ENCODE measurements around the gene XKR8. TPM values are rescaled to one million over a fixed set of nuclear protein-coding genes. Genes with fewer than 3 reads are reported as not detected.

Gene XKR8
- total and polyA plus RNA-seq, 8 donors: 7.9 to 10.3 (median 8.5) TPM

DNA sequence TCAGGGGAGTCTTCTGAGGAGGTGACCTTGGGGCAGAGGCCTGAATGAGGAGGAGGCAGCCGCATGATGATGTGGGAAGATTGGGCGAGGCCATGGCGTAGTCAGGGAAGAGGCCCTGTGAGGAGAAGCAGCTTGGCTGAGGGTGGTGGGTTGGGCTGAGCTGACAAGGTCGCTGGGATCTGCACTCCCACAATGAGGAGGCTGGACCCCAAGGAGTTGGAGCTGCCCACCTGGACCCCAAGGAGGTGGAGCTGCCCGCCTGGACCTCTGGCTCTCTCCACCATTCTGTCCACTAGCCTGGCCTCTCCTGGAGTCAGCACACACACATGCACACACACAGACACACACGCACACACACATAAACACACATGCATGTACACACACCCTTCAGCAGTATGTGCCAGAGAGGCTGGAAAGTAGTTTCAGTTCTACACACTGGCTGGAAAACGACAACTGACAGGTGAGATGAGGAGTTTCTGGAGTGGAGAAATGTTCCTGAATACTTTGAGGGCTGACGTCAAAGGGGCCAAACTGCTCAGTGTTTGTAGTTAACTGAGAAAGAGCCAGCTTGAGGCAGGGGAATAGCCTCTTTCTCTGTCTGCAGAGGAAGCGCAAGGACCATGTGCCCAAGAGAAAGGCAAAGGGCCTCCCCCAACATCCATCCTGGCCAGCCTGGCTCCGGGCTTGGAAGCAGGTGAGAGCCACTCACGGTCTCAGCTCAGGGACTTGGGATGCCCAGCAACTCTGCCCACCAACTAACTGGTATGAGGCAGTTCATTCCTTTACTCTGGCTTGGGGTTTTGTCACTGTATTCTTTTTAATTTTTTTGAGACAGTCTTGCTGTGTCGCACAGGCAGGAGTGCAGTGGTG is 17.9 kb upstream of the XKR8 start:
- Histone ChIP-seq H3K4me1 (peaks cover 0 to 45% of the 10 kb centered on the region in 2 donors), H3K9me3 (no peaks in the 10 kb centered on the region), H3K36me3 (no peaks in the 10 kb centered on the region), H3K4me3 (no peak overlapping the region), H3K27ac (peak overlapping the region in 1 of 2 donors; percentile 94), H3K27me3 (no peaks in the 10 kb centered on the region)
- TF ChIP-seq, protein P1, sequence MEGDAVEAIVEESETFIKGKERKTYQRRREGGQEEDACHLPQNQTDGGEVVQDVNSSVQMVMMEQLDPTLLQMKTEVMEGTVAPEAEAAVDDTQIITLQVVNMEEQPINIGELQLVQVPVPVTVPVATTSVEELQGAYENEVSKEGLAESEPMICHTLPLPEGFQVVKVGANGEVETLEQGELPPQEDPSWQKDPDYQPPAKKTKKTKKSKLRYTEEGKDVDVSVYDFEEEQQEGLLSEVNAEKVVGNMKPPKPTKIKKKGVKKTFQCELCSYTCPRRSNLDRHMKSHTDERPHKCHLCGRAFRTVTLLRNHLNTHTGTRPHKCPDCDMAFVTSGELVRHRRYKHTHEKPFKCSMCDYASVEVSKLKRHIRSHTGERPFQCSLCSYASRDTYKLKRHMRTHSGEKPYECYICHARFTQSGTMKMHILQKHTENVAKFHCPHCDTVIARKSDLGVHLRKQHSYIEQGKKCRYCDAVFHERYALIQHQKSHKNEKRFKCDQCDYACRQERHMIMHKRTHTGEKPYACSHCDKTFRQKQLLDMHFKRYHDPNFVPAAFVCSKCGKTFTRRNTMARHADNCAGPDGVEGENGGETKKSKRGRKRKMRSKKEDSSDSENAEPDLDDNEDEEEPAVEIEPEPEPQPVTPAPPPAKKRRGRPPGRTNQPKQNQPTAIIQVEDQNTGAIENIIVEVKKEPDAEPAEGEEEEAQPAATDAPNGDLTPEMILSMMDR (IDR thresholded peaks at IDR 0.05): no peak
- ATAC-seq (no peak), DNase-seq (no peak)
- intact Hi-C loops (cut with DNase I): no loop called here

DNA sequence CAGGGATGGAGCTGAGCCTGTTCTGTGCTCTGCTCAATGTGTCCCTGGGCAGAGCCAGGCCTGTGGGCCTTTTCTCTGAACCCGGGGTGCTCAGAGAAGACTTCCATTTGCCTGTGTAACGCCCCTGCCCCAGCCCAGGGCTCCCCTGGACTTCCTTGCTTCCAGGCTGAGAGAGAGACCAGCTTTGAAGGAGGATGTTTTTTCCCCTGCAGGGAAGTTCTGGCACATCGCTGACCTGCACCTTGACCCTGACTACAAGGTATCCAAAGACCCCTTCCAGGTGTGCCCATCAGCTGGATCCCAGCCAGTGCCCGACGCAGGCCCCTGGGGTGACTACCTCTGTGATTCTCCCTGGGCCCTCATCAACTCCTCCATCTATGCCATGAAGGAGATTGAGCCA is 14.8 kb upstream of the XKR8 start:
- no peak for DNase-seq
- no peaks in the 10 kb centered on the region for H3K27me3 ChIP-seq
- no peaks in the 10 kb centered on the region for H3K36me3 ChIP-seq
- H3K4me3 ChIP-seq: no peak overlapping the region
- intact Hi-C loops (cut with DNase I): no loop called here
- TF ChIP-seq, protein P1 (IDR thresholded peaks at IDR 0.05): no peak
- H3K9me3 ChIP-seq: no peaks in the 10 kb centered on the region
- H3K27ac ChIP-seq: no peak overlapping the region
- ATAC-seq: no peak
- peaks cover 0 to 43% of the 10 kb centered on the region in 2 donors for H3K4me1 ChIP-seq

GRCh38 chr1:27949027-27949426 is 10.7 kb upstream of the XKR8 start:
- intact Hi-C loops (cut with DNase I): no loop called here
- no peak for ATAC-seq
- Histone ChIP-seq H3K27ac (no peak overlapping the region), H3K4me3 (no peak overlapping the region), H3K27me3 (no peaks in the 10 kb centered on the region), H3K9me3 (no peaks in the 10 kb centered on the region), H3K36me3 (no peaks in the 10 kb centered on the region), H3K4me1 (peaks cover 0 to 4% of the 10 kb centered on the region in 2 donors)
- TF ChIP-seq, protein P1 (IDR thresholded peaks at IDR 0.05): no peak
- no peak for DNase-seq

GRCh38 chr1:27951396-27951795 is 8.4 kb upstream of the XKR8 start:
- Histone ChIP-seq H3K27ac (no peak overlapping the region), H3K9me3 (no peaks in the 10 kb centered on the region), H3K27me3 (no peaks in the 10 kb centered on the region), H3K4me1 (no peaks in the 10 kb centered on the region), H3K36me3 (no peaks in the 10 kb centered on the region), H3K4me3 (no peak overlapping the region)
- intact Hi-C loops (cut with DNase I): no loop called here
- DNase-seq: peak in 1 of 4 donors; percentile 28
- TF ChIP-seq, protein P1 (IDR thresholded peaks at IDR 0.05): no peak
- ATAC-seq: no peak

- Histone ChIP-seq H3K4me3 (no peak overlapping the region), H3K4me1 (no peaks in the 10 kb centered on the region), H3K36me3 (no peaks in the 10 kb centered on the region), H3K9me3 (no peaks in the 10 kb centered on the region), H3K27ac (no peak overlapping the region), H3K27me3 (no peaks in the 10 kb centered on the region)
- ATAC-seq (no peak), DNase-seq (peak in 1 of 4 donors; percentile 30)
- TF ChIP-seq, protein P1 (IDR thresholded peaks at IDR 0.05): no peak
- intact Hi-C loops (cut with DNase I): no loop called here
These were observed 7.6 kb upstream of the XKR8 start for GRCh38 chr1:27952147-27952546.
